Measurements from ENCODE around the gene RNF224.
"Not testable (repeated sequence)": the region's sequence is repeated elsewhere in the genome, so short reads cannot be mapped to it uniquely, and the experiment has no call there.

RNF224 gene

DNA sequence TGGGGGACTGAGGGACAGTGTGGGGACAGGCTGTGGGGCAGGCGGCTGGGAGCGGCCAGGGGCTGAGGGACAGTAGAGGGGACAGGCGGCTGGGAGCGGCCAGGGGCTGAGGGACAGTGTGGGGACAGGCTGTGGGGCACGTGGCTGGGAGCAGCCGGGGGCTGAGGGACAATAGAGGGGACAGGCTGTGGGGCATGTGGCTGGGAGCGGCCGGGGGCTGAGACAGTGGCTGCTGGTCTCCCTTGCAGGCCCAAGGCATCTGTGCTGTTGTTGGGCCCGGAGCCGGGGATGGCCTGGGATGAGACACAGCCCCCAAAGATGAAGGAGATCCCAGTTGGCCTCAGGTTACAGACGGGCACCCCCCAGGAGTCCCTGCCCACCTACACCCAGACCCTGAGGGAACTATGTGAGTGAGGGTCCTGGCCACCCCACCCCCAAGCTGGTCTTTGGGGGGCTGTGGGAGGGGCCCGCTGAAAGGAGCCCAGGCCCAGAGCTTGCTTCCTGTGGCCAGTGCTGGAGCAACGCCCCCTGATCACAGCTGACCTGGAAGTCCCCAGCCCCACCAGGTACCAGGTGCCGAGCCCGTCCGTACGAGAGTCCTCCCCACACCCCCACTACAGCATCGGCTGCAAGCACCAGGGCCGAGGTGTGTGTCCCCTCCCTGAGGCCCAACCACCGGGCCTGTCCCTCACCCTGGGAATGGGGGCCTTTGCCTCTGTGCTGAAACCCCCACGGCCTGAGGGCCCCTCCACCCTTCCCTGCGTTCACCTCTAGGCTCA lies 24.4 kb downstream of the RNF224 start:
- DNase-seq (ENCODE audit: low read depth in 4 of 4, low spot score in 1 of 4), result no peak

DNA sequence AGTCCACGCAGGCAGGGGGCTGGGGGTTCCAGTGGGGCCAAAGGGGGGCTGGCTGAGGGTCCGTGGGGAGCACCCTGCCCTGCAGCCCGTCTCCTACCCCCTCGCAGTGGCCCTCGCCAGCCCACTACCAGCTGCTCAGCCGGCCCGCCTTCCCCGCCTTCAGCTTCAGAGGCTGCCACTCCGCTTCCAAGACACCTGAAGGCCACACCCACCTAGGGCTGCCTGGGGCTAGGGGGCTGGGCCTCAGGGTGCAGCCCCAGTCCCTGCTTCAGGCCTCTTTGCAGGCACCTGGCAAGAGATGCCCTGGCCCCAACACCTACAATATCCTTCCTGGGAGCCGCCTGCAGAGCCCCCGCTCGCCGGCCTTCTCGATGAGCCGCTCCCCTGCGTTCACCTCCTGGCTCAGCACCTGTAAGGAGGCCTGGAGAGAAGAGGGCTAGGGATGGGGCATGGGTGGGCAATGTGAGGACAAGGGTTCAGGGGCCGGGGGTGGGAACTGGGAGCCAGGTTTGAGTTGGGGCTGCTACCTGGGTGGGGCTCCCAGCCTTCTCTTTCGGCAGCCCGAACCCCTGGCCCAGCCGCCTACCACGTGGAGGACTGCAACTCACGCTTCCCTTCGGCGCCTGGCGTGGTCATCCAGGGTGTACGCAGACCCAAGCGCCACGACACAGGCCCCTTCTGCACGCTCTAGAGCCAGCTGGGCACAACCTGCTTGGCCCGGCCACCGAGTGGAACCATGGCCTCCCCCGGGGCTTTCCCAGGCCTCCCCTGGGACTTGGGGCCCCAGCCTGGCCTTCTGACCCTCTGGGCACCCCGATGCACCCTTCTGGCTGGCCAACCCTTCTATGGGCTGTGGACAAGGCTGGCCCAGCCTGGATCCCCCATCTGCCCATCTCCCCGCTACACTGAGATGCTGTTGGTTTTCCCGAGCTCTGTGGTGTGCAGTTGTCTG lies 25.5 kb downstream of the RNF224 start:
- no peak for DNase-seq (ENCODE audit: low read depth in 4 of 4, low spot score in 1 of 4)

DNA sequence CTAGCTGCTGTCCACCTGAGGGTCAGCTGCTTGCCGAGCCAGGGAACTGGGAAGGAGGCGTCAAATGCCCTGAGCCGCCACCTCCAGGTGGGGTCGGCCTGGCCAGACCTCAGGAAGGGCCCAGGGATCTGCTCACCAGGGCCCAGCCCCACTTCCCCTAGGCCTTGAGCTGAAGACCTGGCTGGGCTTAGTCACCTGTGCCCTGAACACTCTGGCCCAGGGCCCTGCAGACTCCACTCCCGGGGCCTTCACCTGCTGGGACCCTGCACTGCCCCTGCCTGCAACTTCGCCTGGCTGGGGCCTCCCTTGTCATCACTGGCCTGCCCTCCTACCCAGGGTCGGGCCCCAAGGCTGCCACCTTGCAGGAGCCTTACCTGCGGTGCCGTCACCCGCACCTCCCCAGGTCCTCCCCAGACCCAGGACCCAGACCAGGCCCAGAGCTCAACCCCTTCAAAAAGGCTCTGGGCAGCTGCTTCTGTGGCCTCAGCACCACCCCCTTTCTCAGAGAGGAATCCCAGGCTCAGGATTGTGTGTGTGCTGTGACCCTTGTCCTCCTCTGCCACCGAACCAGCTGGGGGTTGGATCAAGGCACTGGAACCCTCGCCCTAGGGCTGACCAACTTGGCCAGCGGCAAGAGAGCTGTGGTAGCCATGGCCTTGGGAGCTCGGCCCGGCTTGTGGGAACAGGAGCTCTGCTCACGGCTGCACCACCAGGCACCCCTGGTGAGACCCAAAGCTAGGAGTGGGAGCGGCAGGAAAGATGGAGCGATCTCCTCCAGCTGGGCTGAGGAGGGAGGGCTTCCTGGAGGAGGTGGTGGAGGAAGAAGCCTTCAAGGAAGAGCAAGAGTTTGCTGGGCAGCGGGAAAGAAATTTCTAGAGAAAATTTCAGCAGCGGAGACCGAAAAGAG lies 26.7 kb downstream of the RNF224 start:
- no peak for DNase-seq (ENCODE audit: low read depth in 4 of 4, low spot score in 1 of 4)

DNA sequence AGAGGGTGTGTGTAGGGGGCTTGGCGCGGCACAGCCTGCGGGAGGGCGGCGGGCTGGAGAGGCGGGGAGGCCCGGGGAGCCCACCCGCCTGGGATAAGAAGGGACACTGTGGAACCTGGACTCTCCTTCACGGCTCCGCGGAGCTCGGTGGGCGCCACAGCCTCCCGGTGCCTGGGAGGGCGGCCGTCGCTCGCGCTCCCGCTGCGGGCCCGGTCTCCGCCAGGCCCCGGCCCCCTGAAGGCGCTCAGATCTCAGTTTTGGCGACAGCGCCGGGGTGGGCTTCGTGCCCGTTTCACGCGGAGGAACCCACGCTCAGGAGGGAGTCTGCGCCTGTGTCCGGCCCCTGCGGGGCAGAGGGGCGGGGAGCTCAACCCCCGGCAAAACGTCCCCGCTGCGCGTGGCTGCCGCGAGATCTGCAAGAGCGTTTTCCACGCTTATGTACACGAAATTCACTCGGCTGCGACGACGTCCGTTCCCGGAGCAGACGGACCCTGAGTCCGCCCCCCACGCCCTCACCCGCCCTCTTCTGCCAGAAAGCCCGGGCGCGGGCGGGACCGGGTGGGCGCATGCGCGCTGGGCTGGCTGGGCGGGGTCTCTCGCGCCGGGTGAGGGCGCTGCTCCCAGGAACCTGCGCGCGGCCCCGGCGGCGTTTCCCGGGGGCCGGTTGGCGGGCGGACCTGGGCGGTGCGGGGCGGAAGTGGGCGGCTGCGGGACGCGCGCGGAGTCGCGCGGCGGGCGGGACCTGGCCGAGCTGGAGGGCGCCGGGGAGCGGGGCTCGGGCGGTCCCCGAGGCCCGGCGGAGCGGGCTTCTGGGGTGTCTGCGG lies 27.5 kb downstream of the RNF224 start, which contains the start of gene NELFB:
NELFB (plus strand) TSS at position 704 of the 824 bp plus-strand sequence.
- DNase-seq (ENCODE audit: low read depth in 4 of 4, low spot score in 1 of 4), result peak; percentile 87 to 97 (median 95)

DNA sequence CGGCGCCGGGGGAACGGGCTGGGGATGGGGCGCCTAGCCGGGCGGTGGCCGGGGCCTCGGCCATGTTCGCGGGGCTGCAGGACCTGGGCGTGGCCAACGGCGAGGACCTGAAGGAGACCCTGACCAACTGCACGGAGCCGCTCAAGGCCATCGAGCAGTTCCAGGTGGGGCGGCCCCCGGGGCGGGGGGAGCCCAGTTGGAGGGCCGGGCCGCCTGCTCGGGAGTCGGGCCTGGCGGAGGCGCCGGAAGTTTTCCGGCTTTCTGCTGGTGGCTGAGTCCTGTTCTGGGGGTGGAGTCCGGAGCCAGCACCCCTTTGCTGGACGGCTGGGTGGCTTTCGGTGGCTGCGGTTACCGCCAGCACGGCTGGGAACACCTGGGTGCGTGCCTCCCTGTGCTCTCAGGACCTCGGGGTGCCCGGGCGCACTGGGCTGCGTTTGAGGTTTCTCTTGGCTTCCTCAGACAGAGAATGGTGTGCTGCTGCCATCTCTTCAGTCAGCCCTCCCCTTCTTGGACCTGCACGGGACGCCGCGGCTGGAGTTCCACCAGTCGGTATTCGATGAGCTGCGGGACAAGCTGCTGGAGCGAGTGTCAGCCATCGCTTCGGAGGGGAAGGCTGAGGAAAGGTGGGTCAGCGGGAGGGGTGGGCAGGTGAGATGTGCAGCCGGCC lies 28.3 kb downstream of the RNF224 start:
- DNase-seq (ENCODE audit: low read depth in 4 of 4, low spot score in 1 of 4), result no peak

DNA sequence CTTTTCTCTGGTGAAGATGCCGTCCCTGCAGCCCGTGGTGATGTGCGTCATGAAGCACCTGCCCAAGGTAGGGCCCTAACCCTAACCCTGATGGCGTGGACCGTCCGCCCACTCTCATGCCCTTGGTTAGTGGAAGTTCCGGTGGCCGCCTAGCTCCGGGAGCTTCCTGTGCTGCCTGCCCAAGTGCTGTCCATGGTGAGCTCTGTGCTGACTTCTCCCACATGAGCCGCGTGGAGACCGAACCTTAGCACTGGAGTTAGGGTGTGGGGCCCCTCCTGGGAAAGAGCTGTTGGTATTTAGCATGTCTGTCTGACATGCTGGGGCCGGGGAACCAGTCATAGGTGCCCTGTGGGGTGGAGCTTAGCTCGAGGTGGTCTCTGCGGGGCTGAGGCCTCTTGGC lies 29.1 kb downstream of the RNF224 start:
- no peak for DNase-seq (ENCODE audit: low read depth in 4 of 4, low spot score in 1 of 4)

DNA sequence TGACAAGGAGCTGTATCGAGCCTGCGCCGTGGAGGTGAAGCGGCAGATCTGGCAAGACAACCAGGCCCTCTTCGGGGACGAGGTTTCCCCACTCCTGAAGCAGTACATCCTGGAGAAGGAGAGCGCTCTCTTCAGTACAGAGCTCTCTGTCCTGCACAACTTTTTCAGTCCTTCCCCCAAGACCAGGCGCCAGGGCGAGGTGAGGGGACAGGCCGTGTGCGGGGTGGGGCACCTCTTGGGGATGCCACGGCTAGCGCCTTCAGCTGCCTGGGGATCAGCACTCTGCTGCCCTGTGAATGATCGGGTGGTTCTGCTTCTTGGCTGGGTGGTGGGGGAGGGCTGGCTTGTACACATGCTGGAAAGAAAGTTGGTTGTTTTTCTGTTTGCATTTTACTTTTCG lies 29.6 kb downstream of the RNF224 start:
- DNase-seq (ENCODE audit: low read depth in 4 of 4, low spot score in 1 of 4), result no peak

DNA sequence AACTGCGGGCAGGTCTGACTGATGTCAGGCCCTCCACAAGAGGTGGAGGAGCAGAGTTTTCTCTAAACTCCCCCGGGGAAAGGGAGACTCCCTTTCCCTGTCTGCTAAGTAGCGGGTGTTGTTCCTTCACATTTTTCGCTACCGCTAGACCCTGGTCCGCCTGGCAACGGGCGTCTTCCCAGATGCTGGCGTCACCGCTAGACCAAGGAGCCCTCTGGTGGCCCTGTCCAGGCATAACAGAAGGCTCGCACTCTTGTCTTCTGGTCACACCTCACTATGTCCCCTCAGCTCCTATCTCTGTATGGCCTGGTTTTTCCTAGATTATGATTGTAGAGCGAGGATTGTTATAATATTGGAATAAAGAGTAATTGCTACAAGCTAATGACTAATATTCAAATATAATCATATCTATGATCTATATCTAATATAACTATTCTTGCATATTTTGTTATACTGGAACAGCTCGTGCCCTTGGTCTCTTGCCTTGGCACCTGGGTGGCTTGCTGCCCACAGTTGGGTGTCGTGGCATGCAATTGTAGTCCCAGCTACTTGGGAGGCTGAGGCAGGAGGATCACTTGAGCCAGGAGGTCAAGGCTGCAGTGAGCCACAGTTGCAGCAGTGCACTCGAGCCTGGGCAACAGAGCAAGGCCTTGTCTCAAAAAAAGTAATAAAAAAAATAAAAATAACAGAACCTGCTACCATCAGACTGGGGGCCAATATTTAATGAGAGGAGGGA lies 35.0 kb downstream of the RNF224 start:
- DNase-seq (ENCODE audit: low read depth in 4 of 4, low spot score in 1 of 4), result not testable (repeated sequence)

DNA sequence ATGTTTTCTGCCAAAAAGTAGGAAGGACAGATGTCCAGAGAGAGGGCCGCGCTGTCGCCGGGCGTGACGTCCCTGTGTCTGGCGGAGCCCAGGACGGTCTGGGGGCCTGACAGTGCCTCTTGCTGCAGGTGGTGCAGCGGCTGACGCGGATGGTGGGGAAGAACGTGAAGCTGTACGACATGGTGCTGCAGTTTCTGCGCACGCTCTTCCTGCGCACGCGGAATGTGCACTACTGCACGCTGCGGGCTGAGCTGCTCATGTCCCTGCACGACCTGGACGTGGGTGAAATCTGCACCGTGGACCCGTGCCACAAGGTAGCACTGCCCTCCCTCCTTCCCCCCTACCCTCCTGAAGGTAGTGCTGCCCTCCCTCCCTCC lies 35.6 kb downstream of the RNF224 start:
- no peak for DNase-seq (ENCODE audit: low read depth in 4 of 4, low spot score in 1 of 4)

DNA sequence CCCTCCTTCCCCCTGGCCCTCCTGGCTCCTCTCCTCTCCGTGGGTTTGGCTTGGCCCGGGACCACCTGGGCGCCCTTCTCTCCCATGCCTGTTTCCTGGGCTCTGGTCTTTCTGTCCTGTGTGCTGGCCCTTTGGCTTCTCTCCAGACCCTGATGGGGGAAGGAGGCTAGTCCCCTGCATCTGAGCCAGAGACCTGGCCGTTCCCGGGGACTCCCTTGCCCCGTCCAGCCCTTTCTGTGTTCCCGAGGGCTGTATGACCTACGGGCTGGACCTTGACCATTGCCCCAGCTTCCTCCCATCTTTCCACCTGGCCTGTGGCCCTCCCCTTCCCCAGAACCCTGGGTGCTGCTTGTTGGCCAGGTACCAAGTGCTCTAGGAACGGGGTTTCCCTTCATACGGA lies 36.2 kb downstream of the RNF224 start:
- DNase-seq (ENCODE audit: low read depth in 4 of 4, low spot score in 1 of 4), result no peak

DNA sequence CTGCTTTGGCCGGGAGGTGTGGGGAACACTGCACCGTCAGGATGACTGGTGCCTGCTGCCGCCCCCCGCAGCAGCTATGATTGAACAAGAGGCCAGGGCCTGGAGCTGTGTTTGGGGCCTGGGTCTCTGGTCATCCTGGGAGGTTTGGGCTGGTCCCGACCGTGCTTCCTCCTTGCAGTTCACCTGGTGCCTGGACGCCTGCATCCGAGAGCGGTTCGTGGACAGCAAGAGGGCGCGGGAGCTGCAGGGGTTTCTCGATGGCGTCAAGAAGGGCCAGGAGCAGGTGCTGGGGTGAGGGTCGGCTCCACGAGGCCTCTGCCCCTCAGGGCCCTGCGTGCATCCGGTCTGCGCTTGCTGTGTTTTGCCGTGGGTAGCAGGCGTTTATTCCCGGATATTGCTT lies 36.8 kb downstream of the RNF224 start:
- no peak for DNase-seq (ENCODE audit: low read depth in 4 of 4, low spot score in 1 of 4)

DNA sequence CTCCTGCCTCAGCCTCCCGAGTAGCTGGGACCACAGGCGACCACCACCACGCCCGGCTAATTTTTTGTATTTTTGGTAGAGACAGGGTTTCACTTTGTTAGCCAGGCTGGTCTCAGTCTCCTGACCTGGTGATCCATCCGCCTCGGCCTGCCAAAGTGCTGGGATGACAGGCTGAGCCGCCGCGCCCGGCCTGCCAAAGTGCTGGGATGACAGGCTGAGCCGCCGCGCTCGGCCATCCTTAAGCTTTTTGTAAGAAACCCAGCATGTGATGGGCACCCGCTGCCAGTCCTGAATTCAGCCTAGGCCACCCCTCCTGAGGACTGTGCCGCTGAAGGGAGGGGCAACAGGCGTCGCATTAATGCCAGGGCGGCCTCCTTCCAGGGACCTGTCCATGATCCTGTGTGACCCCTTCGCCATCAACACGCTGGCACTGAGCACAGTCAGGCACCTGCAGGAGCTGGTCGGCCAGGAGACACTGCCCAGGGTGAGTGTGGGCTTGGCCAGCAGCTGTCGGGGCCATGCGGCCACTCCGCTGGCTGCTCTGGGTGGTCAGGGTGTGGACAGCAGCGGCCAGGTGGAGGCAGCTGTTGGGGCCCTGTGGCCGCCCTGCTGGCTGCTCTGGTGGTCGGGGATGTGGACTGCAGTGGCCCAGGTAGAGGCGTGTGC lies 38.3 kb downstream of the RNF224 start:
- DNase-seq (ENCODE audit: low read depth in 4 of 4, low spot score in 1 of 4), result no peak

DNA sequence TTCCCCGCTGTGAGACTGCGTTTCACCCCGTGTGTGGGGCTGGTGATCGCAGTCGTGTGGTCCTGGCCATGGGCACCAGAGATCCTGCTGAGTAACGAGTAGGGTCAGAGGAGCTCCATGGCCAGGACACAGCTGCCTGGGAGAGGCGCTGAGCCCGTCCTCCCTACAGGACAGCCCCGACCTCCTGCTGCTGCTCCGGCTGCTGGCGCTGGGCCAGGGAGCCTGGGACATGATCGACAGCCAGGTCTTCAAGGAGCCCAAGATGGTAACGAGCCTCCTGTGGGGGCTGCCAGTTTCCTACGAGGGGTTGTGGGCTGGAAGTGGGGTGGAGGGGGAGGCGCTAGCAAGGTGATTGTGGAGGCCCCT lies 38.8 kb downstream of the RNF224 start:
- no peak for DNase-seq (ENCODE audit: low read depth in 4 of 4, low spot score in 1 of 4)

DNA sequence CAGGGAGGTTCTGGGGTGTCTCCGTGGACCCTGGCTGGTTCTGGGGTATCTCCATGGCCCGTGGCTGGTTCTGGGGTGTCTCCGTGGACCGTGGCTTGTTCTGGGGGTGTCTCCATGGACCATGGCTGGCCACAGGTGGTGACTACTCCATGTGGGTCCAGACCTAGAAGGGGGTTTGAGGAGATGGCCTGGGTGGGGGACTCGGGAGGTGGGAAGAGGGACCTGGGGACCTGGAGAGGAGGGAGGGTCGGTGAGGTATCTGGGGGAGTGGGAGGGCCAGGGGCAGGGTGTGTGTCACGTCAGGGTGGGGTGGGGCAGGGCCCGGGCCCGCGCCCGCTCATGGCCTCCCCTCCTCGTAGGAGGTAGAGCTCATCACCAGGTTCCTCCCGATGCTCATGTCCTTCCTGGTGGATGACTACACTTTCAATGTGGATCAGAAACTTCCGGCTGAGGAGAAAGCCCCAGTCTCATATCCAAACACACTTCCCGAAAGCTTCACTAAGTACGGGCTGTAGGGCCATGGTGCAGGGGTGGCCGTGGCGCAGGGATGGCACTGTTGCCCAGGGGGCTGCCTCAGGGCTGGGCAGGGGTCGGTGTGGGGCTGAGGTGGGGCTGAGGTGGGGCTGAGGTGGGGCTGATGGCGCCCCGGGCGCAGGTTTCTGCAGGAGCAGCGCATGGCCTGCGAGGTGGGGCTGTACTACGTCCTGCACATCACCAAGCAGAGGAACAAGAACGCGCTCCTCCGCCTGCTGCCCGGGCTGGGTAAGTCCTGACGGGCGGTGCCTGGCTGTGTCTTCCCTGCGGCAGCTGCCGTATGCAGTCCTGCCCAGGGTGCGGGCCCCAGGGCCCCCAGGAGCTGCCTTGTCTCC lies 39.5 kb downstream of the RNF224 start:
- DNase-seq (ENCODE audit: low read depth in 4 of 4, low spot score in 1 of 4), result no peak

DNA sequence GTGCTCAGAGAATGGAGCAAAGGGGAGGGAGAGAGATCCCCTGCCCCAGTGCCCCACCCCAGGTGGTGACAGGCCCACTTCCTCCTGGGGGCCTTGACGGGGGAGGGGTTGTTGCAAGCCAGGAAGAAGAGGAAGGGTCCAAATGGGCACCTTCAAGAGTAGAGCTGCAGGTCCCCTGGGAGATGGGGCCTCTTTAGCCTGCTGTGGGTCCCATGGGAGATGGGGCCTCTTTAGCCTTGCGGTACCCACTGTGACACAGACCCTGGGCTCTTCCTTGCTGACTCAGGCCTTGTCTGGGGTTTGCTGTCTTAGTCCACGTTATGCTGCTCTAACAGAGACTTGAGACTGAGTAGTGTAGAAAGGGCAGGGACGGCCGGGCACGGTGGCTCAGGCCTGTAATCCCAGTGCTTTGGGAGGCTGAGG lies 40.6 kb downstream of the RNF224 start:
- no peak for DNase-seq (ENCODE audit: low read depth in 4 of 4, low spot score in 1 of 4)

DNA sequence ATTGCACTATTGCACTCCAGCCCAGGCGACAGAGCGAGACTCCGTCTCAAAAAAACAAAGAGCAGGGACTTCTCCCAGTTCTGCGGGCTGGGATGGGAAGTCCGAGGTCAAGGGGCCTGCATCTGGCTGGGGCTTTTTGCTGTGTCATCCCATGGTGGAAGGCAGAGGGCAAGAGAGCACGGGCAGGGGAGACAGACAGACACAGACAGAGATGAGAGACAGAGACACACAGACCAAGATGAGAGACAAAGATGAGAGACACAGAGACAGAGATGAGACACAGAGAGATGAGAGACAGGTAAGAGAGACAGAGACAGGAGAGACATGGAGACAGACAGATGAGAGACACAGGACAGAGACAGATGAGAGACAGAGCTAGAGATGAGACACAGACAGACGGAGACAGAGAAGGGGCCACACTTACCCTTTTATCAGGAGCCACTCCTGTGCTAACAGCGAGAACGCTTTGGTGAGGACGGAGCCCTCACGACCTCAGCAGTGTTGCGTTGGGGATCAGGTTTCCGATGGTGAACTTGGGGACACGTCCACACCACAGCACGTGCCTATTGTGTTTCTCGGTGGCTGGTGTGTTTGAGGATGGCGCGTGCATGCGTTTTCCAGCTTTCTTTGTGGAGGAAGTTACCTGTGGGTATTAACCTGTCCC lies 41.4 kb downstream of the RNF224 start:
- DNase-seq (ENCODE audit: low read depth in 4 of 4, low spot score in 1 of 4), result no peak

DNA sequence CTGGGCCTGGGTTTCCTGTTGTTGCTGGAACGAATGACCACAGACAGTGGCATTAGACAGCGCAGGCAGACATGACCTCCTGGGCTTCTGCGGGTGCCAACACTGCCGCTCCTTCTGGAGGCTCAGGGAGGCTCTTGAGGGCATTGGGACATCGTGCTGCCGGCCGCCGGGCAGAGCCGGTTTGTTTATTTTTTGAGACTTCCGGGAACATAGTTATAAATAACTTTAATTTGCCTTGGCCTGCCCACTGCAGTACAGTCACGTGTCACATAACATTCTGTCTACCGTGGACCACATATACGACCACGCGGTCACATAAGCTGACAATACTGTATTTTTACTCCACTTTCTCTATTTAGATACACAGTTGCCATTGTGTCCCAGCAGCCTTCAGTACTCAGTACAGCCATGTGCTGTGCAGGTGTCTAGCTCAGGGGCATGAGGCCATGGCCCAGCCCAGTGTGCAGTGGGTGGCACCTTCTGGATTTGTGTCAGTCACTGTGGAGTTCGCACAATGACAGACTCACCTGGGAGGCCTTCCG lies 42.0 kb downstream of the RNF224 start:
- DNase-seq (ENCODE audit: low read depth in 4 of 4, low spot score in 1 of 4), result no peak
